ENCODE data around the gene TLR2. TPM values are rescaled to one million over a fixed set of nuclear protein-coding genes. Genes with fewer than 3 reads are reported as not detected.

Gene TLR2
- total and polyA plus RNA-seq, 2 donors (not counting 3 experiments of a cell fraction or from before 2014, with no cell fraction given), result 0.29 to 1.4 TPM

GRCh38 chr4:153735906-153736461 is 51.9 kb downstream of the TLR2 start:
- Histone ChIP-seq H3K9me1 (replicated peaks; ENCODE audit: control insufficient read depth, extremely low read depth, insufficient read depth, low read length) (no peaks in the 10 kb centered on the region), H3K79me2 (ENCODE audit: control insufficient read depth, insufficient read depth, low read length) (no peaks in the 10 kb centered on the region), H3K4me1 (ENCODE audit: control insufficient read depth, extremely low read depth, insufficient read depth, low read length) (no peaks in the 10 kb centered on the region), H2AFZ (ENCODE audit: low read depth, low read length) (no peak overlapping the region), H3K36me3 (ENCODE audit: control insufficient read depth in 2 of 2, extremely low read depth in 1 of 2, insufficient read depth in 2 of 2, low read length in 2 of 2) (no peaks in the 10 kb centered on the region), H3K9me3 (replicated peaks; ENCODE audit: control insufficient read depth, insufficient read depth, low read length) (no peaks in the 10 kb centered on the region), H3K9ac (replicated peaks; ENCODE audit: extremely low read depth, insufficient read depth, low read length) (no peak overlapping the region), H3K27me3 (ENCODE audit: control insufficient read depth in 2 of 2, insufficient read depth in 2 of 2, low read length in 2 of 2) (no peaks in the 10 kb centered on the region), H4K20me1 (replicated peaks; ENCODE audit: control insufficient read depth, extremely low read depth, insufficient read depth, low read length) (no peaks in the 10 kb centered on the region), H3K4me2 (ENCODE audit: insufficient read depth, low read length) (no peak overlapping the region), H3K4me3 (replicated peaks in 1 of 3; ENCODE audit: insufficient read depth in 1 of 3, low read depth in 1 of 3, low read length in 3 of 3) (no peak overlapping the region), H3K27ac (ENCODE audit: insufficient read depth, low read depth, low read length) (no peak overlapping the region)
- no peak for FAIRE-seq
- TF ChIP-seq POLR2A (IDR thresholded peaks at IDR 0.05; ENCODE audit: low read depth, low read length) (no peak), GATA2 (IDR thresholded peaks at IDR 0.05; ENCODE audit: insufficient read depth, insufficient read length, low read depth, low read length) (no peak), POLR2AphosphoS5 (IDR thresholded peaks at IDR 0.05; ENCODE audit: insufficient read depth, low read depth, low read length) (no peak), FOS (IDR thresholded peaks at IDR 0.05; ENCODE audit: borderline replicate concordance, insufficient read depth, low read length) (no peak), EZH2 (IDR thresholded peaks at IDR 0.05; ENCODE audit: borderline replicate concordance, low read depth, low read length, severe bottlenecking) (no peak), MYC (IDR thresholded peaks at IDR 0.05; ENCODE audit: low read depth, low read length) (no peak), CTCF (IDR thresholded peaks at IDR 0.05; ENCODE audit: extremely low read depth in 1 of 2, insufficient read depth in 1 of 2, low read depth in 1 of 2, low read length in 2 of 2) (no peak), MAX (IDR thresholded peaks at IDR 0.05; ENCODE audit: insufficient read depth, insufficient read length) (no peak), JUN (IDR thresholded peaks at IDR 0.05; ENCODE audit: borderline replicate concordance, insufficient read depth, insufficient read length, low read depth) (no peak)
- DNase-seq (ENCODE audit: low read depth, low spot score), result no peak
- dilution Hi-C loops (cut with MboI; ENCODE audit: extremely low pct_ligation_motif_present, low sequenced_read_pairs), result no loop called here
- intact Hi-C loops (cut with micrococcal nuclease), result no loop called here
- ChIA-PET POLR2A (no interaction called here), CTCF (no interaction called here)
- no TSS peak for BruUV-seq (replicated peaks)
